Measurements from ENCODE around the gene OAS3. TPM values are rescaled to one million over a fixed set of nuclear protein-coding genes. Genes with fewer than 3 reads are reported as not detected.

The OAS3 gene
- total and polyA plus RNA-seq, 9 of the 15 experiments (the other 6 are each of a cell fraction or from before 2014, with no cell fraction given): 0.21 to 2.0 (median 0.83) TPM

- FAIRE-seq (no peak), DNase-seq (ENCODE audit: extremely low read depth in 1 of 4, low spot score in 3 of 4) (no peak), ATAC-seq (no peak)
- POLR2A ChIA-PET: no interaction called here
- Histone ChIP-seq H3K36me3 (ENCODE audit: control insufficient read depth, insufficient read depth, low read length) (no peaks in the 10 kb centered on the region), H3K27me3 (ENCODE audit: control insufficient read depth in 2 of 2, insufficient read depth in 2 of 2, low read length in 2 of 2) (peaks cover 0 to 8% of the 10 kb centered on the region in 2 experiments; a peak in 2 of 5 replicates), H3K4me1 (replicated peaks in 1 of 2; ENCODE audit: control insufficient read depth in 2 of 2, insufficient read depth in 2 of 2, low read length in 2 of 2) (no peaks in the 10 kb centered on the region), H4K20me1 (replicated peaks; ENCODE audit: control insufficient read depth, insufficient read depth, low read length) (no peaks in the 10 kb centered on the region), H3K27ac (ENCODE audit: extremely low read depth, low read depth, low read length) (no peak overlapping the region), H3K9me3 (replicated peaks; ENCODE audit: control insufficient read depth, insufficient read depth, low read depth, low read length) (no peaks in the 10 kb centered on the region), H3K9me1 (ENCODE audit: control insufficient read depth, insufficient read depth, low read length) (no peaks in the 10 kb centered on the region), H3K4me3 (no peak overlapping the region), H3K79me2 (ENCODE audit: control insufficient read depth, insufficient read depth, low read length) (no peaks in the 10 kb centered on the region), H2AFZ (ENCODE audit: low read depth, low read length) (no peak overlapping the region), H3K4me2 (ENCODE audit: insufficient read depth, low read length) (no peak overlapping the region), H3K9ac (ENCODE audit: insufficient read depth in 1 of 2, low read depth in 2 of 2, low read length in 2 of 2) (no peak overlapping the region)
- no peak for TF ChIP-seq CBFA2T3 (IDR thresholded peaks at IDR 0.05)
- no peak for TF ChIP-seq TEAD2 (tag; IDR thresholded peaks at IDR 0.05)
- TF ChIP-seq TAF15 (IDR thresholded peaks at IDR 0.05; ENCODE audit: low read depth, low read length): no peak
- TF ChIP-seq ZNF830 (CRISPR knock-in tag; IDR thresholded peaks at IDR 0.05): no peak
- no peak for TF ChIP-seq MAZ (CRISPR knock-in tag; conservative IDR thresholded peaks at IDR 0.05 in 1 of 2, IDR thresholded peaks at IDR 0.05 in 1 of 2)
- TF ChIP-seq ZFPM2 (CRISPR knock-in tag; IDR thresholded peaks at IDR 0.05): no peak
- TF ChIP-seq PRPF4 (IDR thresholded peaks at IDR 0.05; ENCODE audit: insufficient read depth, low read depth, low read length, poor library complexity, severe bottlenecking): no peak
- TF ChIP-seq TAF7 (tag; IDR thresholded peaks at IDR 0.05): no peak
- no peak for TF ChIP-seq HEY1 (CRISPR knock-in tag; IDR thresholded peaks at IDR 0.05; ENCODE audit: borderline replicate concordance)
- TF ChIP-seq THRA (IDR thresholded peaks at IDR 0.05): no peak
- TF ChIP-seq GATA2 (CRISPR knock-in tag; IDR thresholded peaks at IDR 0.05): no peak
- TF ChIP-seq TCF7 (IDR thresholded peaks at IDR 0.05; ENCODE audit: borderline replicate concordance): no peak
- TF ChIP-seq NFE2 (IDR thresholded peaks at IDR 0.05; ENCODE audit: low read depth): no peak
- TF ChIP-seq NR3C1 (CRISPR knock-in tag; IDR thresholded peaks at IDR 0.05): no peak
- no peak for TF ChIP-seq NR2C2 (CRISPR knock-in tag; IDR thresholded peaks at IDR 0.05)
- TF ChIP-seq NR2C2 (tag; IDR thresholded peaks at IDR 0.05): no peak
- TF ChIP-seq POLR2B (IDR thresholded peaks at IDR 0.05; ENCODE audit: low read depth, partially characterized antibody): no peak
- no peak for TF ChIP-seq NCOA6 (IDR thresholded peaks at IDR 0.05)
- in situ Hi-C loops (cut with MboI) (no loop called here), intact Hi-C loops (cut with micrococcal nuclease) (no loop called here)
- no TSS peak for BruUV-seq (replicated peaks)
- CTCF ChIA-PET (ENCODE audit: low intra/inter-chr PET ratio): no interaction called here
- WGBS (ENCODE audit: insufficient coverage, low coverage, missing lambda C conversion rate): 20% methylated on average over 1 of the region's 1 CpG
These were observed 47.5 kb downstream of the OAS3 start for GRCh38 chr12:112985642-112986290.
